GM15510 (cell line): ENCODE results near the gene RPL7A.

ENCODE experiments used
- POLR2A ChIP-seq: IDR thresholded peaks from 3 replicates; pipeline ENCODE4 v1.6.1; 2011; ENCODE audit warnings: borderline replicate concordance; ENCODE audit not compliant: insufficient read length; ENCODE audit errors: extremely low read depth

Gene RPL7A

DNA sequence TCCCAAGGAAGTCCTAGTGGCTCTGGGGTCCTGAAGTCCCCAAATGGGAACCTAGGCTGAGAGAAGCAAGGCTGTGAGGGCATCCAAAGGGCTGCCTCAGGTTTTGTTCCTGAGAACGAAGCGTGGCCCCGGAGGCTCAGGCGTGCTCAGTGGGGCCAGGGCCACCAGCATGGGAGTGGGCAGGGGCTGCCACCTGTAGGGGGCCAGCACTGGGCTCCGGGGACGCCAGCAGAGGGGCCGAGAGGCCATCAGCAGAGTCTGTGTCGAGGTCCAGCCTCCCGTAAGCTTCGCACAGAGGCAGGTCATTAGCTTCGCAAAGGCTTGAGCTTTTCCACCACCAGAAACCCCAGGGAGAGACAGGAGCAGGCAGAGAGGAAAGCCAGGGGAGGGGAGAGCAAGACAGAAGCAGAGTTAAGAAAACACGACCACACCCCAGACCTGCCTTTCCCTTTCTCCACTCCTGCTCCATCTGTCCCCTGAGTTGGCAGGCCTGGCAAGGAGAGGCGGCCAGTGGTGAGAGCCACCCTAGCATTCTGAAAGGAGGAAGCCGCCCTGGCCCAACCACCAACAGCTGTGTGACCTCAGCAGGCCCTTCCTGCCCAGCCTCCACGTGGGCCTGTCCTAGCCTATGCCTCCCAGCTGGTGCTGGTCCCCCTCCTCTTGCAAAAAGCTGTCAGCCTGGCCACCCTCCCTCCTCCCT lies 6.5 kb upstream of the RPL7A start:
- TF ChIP-seq POLR2A = no peak

- TF ChIP-seq POLR2A = no peak
Measured at GRCh38 chr9:133342069-133342406, 6.0 kb upstream of the RPL7A start.

GRCh38 chr9:133342570-133342969 lies 5.4 kb upstream of the RPL7A start:
- TF ChIP-seq POLR2A = no peak

DNA sequence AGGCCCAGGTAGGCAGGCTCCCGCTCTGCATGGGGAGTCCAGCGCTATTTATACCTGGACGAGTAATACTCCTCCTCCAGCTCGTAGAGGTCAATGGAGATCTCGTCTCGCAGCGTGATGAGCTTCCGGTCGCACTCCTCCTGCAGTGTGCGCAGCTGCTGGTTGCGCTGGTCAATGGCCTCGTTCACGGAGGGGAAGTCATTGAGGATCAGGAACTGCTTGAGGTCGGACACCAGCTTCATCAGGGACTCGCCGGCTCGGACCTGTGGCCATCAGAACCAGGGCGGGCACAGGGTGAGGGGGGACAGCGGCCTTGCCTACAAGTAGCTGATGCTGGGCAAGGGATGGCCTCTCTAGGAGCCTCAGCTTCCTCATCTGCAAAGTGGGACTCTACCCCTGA lies 3.9 kb upstream of the RPL7A start:
- TF ChIP-seq POLR2A = no peak

DNA sequence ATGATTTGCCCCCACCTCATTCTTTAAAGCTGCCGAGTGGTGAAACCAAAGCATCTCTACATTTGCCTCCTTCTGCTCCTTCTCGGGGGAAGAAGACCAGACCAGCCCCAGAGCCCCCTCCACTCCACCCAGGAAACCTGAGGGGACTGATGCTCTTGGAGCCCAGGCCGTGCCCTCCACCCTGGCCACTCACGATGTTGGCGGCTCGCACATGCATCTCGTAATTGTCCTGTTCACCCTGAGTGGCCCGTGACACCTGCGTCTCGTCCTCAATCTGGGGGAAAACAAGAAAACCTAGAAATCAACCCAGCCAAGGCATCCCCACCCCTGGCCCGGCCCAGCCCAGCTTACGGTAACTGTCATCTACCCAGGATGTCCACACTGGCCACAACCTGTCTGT lies 3.0 kb upstream of the RPL7A start:
- TF ChIP-seq POLR2A = no peak

DNA sequence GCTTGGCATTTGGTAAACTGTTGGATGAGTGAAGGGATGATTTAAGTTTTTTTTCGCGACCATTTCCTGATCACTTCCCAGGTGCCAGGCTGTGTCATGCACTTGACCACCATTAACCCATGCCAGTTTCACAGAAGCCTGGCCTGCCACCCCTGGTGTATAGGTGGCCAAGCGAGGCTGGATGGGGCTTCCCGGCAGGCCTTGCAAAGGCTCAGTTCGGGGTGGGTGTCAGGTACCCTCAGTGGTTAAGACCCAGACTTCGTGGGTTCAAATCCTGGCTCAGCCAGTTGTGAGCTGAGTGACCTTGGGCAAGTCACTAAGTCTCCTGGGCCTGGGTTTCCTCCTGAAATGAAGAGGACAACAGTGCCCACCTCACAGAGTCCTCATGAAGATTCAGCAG lies 2.4 kb upstream of the RPL7A start:
- no peak for TF ChIP-seq POLR2A

DNA sequence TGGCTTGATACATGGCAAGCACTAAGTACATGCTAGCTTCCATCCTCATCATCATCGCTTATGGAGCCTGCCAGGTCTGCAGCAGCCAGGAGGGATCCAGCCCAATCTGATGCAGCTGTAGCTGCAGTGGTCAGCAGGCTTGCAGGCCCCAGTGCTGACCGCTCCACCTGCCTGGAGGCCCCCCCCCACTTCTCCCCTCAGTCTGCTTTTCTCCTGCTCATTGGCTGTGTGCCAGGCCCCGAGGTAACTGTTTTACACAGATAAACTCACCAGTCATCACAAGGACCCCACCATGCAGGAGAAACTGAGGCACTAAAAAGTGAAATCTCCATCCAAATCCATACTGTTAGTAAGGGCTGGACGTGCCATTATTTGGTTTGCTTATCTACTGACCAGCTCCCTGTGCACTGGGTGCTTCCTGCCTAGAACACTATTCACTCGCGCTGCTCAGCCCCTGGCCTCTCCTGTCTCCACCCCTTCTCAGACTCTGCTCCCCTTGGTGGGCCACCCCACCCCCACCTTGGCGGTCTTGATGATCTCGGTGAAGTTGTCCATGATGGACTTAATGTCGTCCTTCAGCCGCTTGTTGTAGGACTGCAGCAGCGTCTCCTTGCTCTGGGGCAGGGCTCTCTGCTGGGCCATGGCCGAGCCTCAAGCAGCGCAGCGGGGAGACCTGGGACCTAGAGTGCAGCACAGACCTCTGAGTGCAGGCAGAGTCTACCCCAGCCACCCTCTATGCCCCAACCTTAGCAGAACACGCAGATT lies 1.8 kb upstream of the RPL7A start:
- TF ChIP-seq POLR2A = no peak

GRCh38 chr9:133347515-133347984 lies 468 bp upstream of the RPL7A start:
- no peak for TF ChIP-seq POLR2A

DNA sequence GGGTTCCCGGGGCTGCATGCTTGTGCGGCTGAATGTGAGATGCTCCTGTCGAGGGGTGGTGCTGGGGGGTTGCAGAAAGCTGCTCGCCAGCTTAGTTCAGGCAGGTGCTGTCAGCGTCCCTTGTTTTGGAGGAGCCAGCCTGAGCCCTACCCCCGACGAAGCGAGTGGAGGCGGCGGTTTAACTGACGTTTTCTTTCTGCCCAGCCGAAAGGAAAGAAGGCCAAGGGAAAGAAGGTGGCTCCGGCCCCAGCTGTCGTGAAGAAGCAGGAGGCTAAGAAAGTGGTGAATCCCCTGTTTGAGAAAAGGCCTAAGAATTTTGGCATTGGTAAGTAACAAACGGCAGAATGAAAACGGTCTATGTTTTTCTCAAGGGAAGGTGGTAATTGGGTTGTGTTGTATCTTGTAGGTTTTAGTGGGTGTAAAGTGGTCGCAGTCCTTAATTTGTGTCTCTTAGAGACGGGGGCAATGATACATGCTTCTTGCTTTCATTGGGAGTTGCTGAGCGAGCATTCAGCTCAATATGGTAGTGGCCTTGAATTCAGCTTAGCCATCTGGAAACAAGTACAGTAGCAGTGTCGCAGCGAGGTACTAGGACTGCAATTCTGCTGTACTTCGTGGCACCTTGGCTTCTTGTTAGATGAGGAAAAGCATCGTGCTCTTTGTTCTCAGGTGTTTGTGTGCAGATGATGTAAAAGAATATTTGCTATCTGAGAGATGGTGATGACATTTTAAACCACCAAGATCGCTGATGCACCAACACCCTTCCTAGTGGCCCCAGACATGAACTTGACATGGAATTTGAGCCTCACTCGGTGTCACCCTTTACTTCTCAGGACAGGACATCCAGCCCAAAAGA lies 928 bp downstream of the RPL7A start:
- peak; percentile 9 for TF ChIP-seq POLR2A

- no peak for TF ChIP-seq POLR2A
Measured at GRCh38 chr9:133349965-133350616, 2.1 kb downstream of the RPL7A start.

DNA sequence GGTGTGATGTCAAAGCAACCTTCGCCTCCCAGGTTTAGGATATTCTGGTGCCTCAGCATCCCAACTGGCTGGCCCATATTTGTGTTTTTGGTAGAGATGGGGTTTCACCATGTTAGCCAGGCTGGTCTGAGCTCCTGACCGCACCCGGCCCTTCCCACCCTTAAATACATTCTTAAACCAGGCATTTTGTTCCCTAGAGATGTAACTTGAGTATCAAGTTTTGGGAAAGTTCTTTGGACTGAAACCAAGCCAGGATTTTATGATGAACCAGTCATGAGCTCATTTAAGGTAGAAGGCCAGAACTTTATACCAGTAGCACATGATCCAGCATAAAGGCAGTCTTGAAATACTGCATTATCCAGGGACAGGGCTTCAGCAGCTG lies 3.5 kb downstream of the RPL7A start:
- no peak for TF ChIP-seq POLR2A

DNA sequence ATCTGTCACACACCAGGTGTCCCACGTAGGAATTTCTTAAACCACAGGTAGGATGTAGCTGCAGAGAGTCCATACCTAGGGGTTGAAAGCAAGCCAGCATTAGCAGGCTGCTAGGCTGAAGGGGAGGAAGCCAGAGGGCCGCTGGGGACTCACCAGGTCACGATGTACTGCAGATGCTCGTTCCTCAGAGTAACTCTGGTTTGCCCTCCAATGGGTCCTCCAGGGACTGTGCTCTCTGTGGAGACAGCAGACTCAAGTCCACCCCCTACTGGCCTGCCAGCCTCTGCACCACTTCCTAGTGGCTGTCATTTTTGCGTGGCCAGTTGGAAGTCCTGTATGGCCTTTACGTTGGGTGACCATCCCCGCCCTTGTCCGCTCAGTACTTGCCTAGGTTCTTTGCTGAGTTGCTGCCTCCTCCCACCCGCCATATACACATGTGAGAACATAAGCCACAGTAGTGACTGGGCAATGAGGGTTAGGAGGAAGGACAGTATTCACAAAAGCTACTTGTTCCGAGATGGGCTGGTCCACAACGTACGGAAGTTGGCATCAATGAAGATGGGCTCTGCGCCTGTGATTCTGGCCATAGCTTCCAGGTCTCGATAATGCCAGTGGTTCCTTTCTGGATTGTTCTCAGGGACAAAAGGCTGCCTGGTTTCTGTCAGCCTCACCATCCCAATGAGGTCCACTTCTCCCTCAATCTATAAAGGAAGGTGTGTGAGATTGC lies 4.1 kb downstream of the RPL7A start:
- no peak for TF ChIP-seq POLR2A

DNA sequence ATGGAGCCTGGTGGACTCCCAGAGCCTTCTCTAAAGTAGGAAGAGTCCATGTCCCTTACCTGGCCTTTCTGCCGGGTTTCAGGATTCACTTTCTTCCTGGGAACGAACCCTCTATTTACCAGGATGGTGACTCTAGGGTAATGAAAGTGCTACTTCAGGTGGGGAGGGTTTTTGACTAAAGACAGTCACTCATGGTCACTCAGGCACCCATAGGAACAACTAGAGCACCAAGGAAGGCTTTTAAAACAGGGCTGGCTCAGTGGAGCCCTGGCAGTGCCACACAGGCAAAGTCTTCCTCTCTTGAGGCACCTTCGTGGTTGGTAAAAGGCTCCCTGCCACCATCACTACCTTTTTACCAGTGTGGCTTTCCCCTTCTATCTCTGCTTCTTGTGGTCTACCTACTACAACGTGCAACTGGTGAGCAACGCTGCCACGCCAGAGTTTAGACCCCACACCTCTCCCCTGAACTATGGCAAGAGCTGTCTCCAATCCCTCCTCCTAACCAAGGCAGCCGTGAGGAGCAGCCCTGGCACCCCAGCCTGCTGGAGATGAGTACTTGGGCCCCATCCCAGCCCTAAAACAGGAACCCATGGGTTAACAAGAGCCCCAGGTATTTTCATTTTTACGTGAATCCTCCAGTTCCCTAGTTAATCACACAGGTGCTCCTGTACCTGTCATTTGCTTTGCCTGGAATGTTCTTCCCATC lies 4.8 kb downstream of the RPL7A start:
- peak; percentile 15 for TF ChIP-seq POLR2A

- no peak for TF ChIP-seq POLR2A
Measured at GRCh38 chr9:133353548-133353947, 5.5 kb downstream of the RPL7A start.
